Lower leg skin (tissue), 3 donors: Measurements from ENCODE around the gene CSPG5.

Source experiments
- POLR2A ChIP-seq, 2 donors: fragments of 450-650 bp; IDR thresholded peaks; one replicate each; pipeline ENCODE4 v1.6.1; 2016 to 2017; ENCODE audit warnings: antibody characterized with exemption in 2 of 2, mild to moderate bottlenecking in 1 of 2, moderate library complexity in 1 of 2
- TF ChIP-seq, protein P1 (sequence below), 3 donors: fragments of 450-650 bp; IDR thresholded peaks; one replicate each; pipeline ENCODE4 v1.5.1; 2016; ENCODE audit warnings: antibody characterized with exemption in 3 of 3, mild to moderate bottlenecking in 3 of 3, moderate library complexity in 2 of 3

- TF ChIP-seq, protein P1, sequence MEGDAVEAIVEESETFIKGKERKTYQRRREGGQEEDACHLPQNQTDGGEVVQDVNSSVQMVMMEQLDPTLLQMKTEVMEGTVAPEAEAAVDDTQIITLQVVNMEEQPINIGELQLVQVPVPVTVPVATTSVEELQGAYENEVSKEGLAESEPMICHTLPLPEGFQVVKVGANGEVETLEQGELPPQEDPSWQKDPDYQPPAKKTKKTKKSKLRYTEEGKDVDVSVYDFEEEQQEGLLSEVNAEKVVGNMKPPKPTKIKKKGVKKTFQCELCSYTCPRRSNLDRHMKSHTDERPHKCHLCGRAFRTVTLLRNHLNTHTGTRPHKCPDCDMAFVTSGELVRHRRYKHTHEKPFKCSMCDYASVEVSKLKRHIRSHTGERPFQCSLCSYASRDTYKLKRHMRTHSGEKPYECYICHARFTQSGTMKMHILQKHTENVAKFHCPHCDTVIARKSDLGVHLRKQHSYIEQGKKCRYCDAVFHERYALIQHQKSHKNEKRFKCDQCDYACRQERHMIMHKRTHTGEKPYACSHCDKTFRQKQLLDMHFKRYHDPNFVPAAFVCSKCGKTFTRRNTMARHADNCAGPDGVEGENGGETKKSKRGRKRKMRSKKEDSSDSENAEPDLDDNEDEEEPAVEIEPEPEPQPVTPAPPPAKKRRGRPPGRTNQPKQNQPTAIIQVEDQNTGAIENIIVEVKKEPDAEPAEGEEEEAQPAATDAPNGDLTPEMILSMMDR (IDR thresholded peaks at IDR 0.05), result no peak
- TF ChIP-seq POLR2A (IDR thresholded peaks at IDR 0.05), result no peak
These were observed 11.5 kb downstream of the CSPG5 start for GRCh38 chr3:47567149-47567548.
